ENCODE measurements around the gene OVCH1.
"Not testable (repeated sequence)": the region's sequence is repeated elsewhere in the genome, so short reads cannot be mapped to it uniquely, and the experiment has no call there.

Gene OVCH1

GRCh38 chr12:29505122-29505521 lies 7.6 kb upstream of the OVCH1 start:
- no peak for DNase-seq

GRCh38 chr12:29503283-29503682 lies 5.8 kb upstream of the OVCH1 start:
- DNase-seq: no peak

- no peak for DNase-seq
These were observed 1.7 kb upstream of the OVCH1 start for GRCh38 chr12:29499235-29499634.

- no peak for DNase-seq
These were observed 4.6 kb downstream of the OVCH1 start for GRCh38 chr12:29492891-29493290.

- no peak for DNase-seq
These were observed 10.5 kb downstream of the OVCH1 start for GRCh38 chr12:29486972-29487371.

- no peak for DNase-seq
These were observed 34.3 kb downstream of the OVCH1 start for GRCh38 chr12:29463198-29463597.

- DNase-seq: no peak
These were observed 37.4 kb downstream of the OVCH1 start for GRCh38 chr12:29460082-29460481.

- peak in 49 of 56 donors; percentile 2 to 86 (median 36) for DNase-seq
These were observed 42.4 kb downstream of the OVCH1 start for GRCh38 chr12:29455087-29455486.

GRCh38 chr12:29451888-29452287 lies 45.6 kb downstream of the OVCH1 start:
- no peak for DNase-seq

GRCh38 chr12:29448157-29448556 lies 49.3 kb downstream of the OVCH1 start:
- no peak for DNase-seq

GRCh38 chr12:29447285-29447975 lies 50.1 kb downstream of the OVCH1 start:
- no peak for DNase-seq

GRCh38 chr12:29439506-29439905 lies 58.0 kb downstream of the OVCH1 start:
- no peak for DNase-seq

- no peak for DNase-seq
These were observed 58.6 kb downstream of the OVCH1 start for GRCh38 chr12:29438752-29439408.

GRCh38 chr12:29437575-29437974 lies 59.9 kb downstream of the OVCH1 start:
- DNase-seq: no peak

- not testable (repeated sequence) for DNase-seq
These were observed 60.7 kb downstream of the OVCH1 start for GRCh38 chr12:29436815-29437214.

- DNase-seq: no peak
These were observed 66.0 kb downstream of the OVCH1 start for GRCh38 chr12:29431513-29431912.

GRCh38 chr12:29430716-29431044 lies 66.8 kb downstream of the OVCH1 start:
- DNase-seq: no peak

- no peak for DNase-seq
These were observed 67.3 kb downstream of the OVCH1 start for GRCh38 chr12:29429999-29430715.

- no peak for DNase-seq
These were observed 68.9 kb downstream of the OVCH1 start for GRCh38 chr12:29428633-29429032.

GRCh38 chr12:29427964-29428363 lies 69.5 kb downstream of the OVCH1 start:
- DNase-seq: no peak

- DNase-seq: no peak
These were observed 71.0 kb downstream of the OVCH1 start for GRCh38 chr12:29426498-29426897.

- no peak for DNase-seq
These were observed 71.8 kb downstream of the OVCH1 start for GRCh38 chr12:29425722-29426121.

GRCh38 chr12:29416748-29417147 lies 80.7 kb downstream of the OVCH1 start:
- DNase-seq: no peak
